Measurements from ENCODE around the gene RSPH1.

DNA sequence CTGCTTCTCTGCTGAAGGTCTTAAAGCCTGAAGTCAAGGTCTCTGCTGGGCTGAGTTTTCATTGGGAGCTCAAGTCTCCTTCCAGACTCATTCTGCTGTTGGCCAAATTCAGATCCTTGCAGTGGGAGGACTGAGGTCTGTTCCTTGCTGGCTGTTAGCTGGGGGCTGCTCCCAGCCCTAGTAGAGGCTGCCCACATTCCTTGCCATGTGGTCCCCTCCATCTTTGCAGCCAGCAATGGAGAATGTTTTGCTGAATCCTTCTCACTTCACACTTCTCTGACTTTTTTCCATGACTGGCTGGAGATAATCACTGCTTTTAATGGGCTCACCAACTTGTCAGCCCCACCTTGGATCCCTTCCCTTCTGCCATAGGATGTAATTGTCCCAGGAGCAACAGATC is 59.1 kb downstream of the RSPH1 start:
- TF ChIP-seq EZH2 (IDR thresholded peaks at IDR 0.05; ENCODE audit: low read length, unreplicated experiment) (no peak), EZH2phosphoT487 (IDR thresholded peaks at IDR 0.05; ENCODE audit: borderline replicate concordance, low read length) (no peak)
- TF ChIP-seq, protein P1, sequence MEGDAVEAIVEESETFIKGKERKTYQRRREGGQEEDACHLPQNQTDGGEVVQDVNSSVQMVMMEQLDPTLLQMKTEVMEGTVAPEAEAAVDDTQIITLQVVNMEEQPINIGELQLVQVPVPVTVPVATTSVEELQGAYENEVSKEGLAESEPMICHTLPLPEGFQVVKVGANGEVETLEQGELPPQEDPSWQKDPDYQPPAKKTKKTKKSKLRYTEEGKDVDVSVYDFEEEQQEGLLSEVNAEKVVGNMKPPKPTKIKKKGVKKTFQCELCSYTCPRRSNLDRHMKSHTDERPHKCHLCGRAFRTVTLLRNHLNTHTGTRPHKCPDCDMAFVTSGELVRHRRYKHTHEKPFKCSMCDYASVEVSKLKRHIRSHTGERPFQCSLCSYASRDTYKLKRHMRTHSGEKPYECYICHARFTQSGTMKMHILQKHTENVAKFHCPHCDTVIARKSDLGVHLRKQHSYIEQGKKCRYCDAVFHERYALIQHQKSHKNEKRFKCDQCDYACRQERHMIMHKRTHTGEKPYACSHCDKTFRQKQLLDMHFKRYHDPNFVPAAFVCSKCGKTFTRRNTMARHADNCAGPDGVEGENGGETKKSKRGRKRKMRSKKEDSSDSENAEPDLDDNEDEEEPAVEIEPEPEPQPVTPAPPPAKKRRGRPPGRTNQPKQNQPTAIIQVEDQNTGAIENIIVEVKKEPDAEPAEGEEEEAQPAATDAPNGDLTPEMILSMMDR (conservative IDR thresholded peaks at IDR 0.05; ENCODE audit: low read depth, low read length), result no peak
